Astrocyte (in vitro differentiated cells and primary cell): ENCODE results near the gene CCDC141.

Source experiments
- CTCF ChIP-seq: IDR thresholded peaks from 2 replicates; pipeline ENCODE4 v1.5.1; 2011; ENCODE audit warnings: low read depth, mild to moderate bottlenecking, inconsistent platforms, low read length, moderate library complexity; ENCODE audit not compliant: insufficient read depth
- EZH2 ChIP-seq: IDR thresholded peaks from 2 replicates; pipeline ENCODE4 v1.6.1; 2012; ENCODE audit warnings: mild to moderate bottlenecking, low read length, inconsistent platforms; ENCODE audit not compliant: insufficient read depth

- TF ChIP-seq EZH2 (no peak), CTCF (no peak)
Measured at GRCh38 chr2:178920916-178921513, 128.9 kb downstream of the CCDC141 start.
